Activated naive CD4-positive, alpha-beta T cell treated with anti-CD3 and anti-CD28 coated beads, Interleukin-2, amount 10 ng/mL, durations not matched to agents 7 days and 5 days (primary cell): ENCODE measurements around the gene HOOK2.
"Not testable (repeated sequence)": the region's sequence is repeated elsewhere in the genome, so short reads cannot be mapped to it uniquely, and the experiment has no call there.

Experiments
- CTCF ChIA-PET: fragments of 350-600 bp; sonication (Branson Sonifier 250); formaldehyde crosslinking; loops from one replicate; lab custom pipeline; 2021; ENCODE audit warnings: antibody characterized with exemption; lab: Charles Lee
- DNase-seq: peaks from one replicate; pipeline ENCODE4 v3.0.0-alpha.2; 2020
- H3K27ac Mint-ChIP-seq: one replicate; pipeline ENCODE4 v1.8.0; 2021; ENCODE audit warnings: mild to moderate bottlenecking, moderate library complexity, mixed read lengths
- H3K27me3 Mint-ChIP-seq: one replicate; pipeline ENCODE4 v1.8.0; 2021; ENCODE audit warnings: mild to moderate bottlenecking, mixed read lengths
- H3K36me3 Mint-ChIP-seq: one replicate; pipeline ENCODE4 v1.8.0; 2021; ENCODE audit warnings: mixed read lengths
- H3K4me1 Mint-ChIP-seq: one replicate; pipeline ENCODE4 v1.8.0; 2021; ENCODE audit warnings: mixed read lengths
- H3K4me3 Mint-ChIP-seq: one replicate; pipeline ENCODE4 v1.8.0; 2021; ENCODE audit warnings: mild to moderate bottlenecking, moderate library complexity, mixed read lengths
- H3K9me3 Mint-ChIP-seq: one replicate; pipeline ENCODE4 v1.8.0; 2021; ENCODE audit warnings: mixed read lengths

Gene HOOK2

GRCh38 chr19:12774588-12775555, at the start of gene HOOK2:
Gene HOOK2 (minus strand): TSS chr19:12775552. CDS start chr19:12775449, 103 bp downstream.
- Mint-ChIP-seq H3K4me1 (peaks cover 47% of the 10 kb centered on the region), H3K9me3 (no peaks in the 10 kb centered on the region), H3K36me3 (no peaks in the 10 kb centered on the region), H3K27me3 (peaks cover 16% of the 10 kb centered on the region), H3K4me3 (peak within 1 kb of the TSS; percentile 76), H3K27ac (peak within 1 kb of the TSS; percentile 79)
- CTCF ChIA-PET: interaction anchor here (1.9 to 30.6 kb wide), 5 partner anchors 9 to 73 kb away, joined by 7 to 706 read pairs (median 13); partner anchors contain the start of genes JUNB, PRDX2 and THSD8
- peak; percentile 65 for DNase-seq

GRCh38 chr19:12821761-12822160, 46.4 kb upstream of the HOOK2 start:
- Mint-ChIP-seq H3K27ac (no peak overlapping the region), H3K9me3 (no peaks in the 10 kb centered on the region), H3K36me3 (no peaks in the 10 kb centered on the region), H3K4me1 (peaks cover 12% of the 10 kb centered on the region), H3K27me3 (peaks cover 28% of the 10 kb centered on the region), H3K4me3 (no peak overlapping the region)
- no peak for DNase-seq
- CTCF ChIA-PET: interaction anchor here (0.7 kb wide), 1 partner anchor 48 kb away, joined by 3 read pairs; no protein-coding TSS in a partner anchor

- not testable (repeated sequence) for H3K36me3 Mint-ChIP-seq, H3K4me3 Mint-ChIP-seq, H3K27ac Mint-ChIP-seq, DNase-seq, H3K4me1 Mint-ChIP-seq, H3K27me3 Mint-ChIP-seq, H3K9me3 Mint-ChIP-seq
- CTCF ChIA-PET: interaction anchor here (1.2 kb wide), 1 partner anchor 57 kb away, joined by 3 read pairs; no protein-coding TSS in a partner anchor
These were observed 42.5 kb upstream of the HOOK2 start for GRCh38 chr19:12817810-12818209.

GRCh38 chr19:12817188-12817587, 41.8 kb upstream of the HOOK2 start:
- H3K4me1 Mint-ChIP-seq, H3K4me3 Mint-ChIP-seq, H3K27me3 Mint-ChIP-seq, H3K9me3 Mint-ChIP-seq, DNase-seq, H3K27ac Mint-ChIP-seq, CTCF ChIA-PET: not testable (repeated sequence)
- peaks cover 11% of the 10 kb centered on the region for H3K36me3 Mint-ChIP-seq

- H3K4me3 Mint-ChIP-seq: no peak overlapping the region
- CTCF ChIA-PET: no interaction called here
- no peak overlapping the region for H3K27ac Mint-ChIP-seq
- H3K4me1 Mint-ChIP-seq: no peaks in the 10 kb centered on the region
- no peaks in the 10 kb centered on the region for H3K9me3 Mint-ChIP-seq
- H3K36me3 Mint-ChIP-seq: peaks cover 11% of the 10 kb centered on the region
- no peaks in the 10 kb centered on the region for H3K27me3 Mint-ChIP-seq
- DNase-seq: no peak
These were observed 39.7 kb upstream of the HOOK2 start for GRCh38 chr19:12815088-12815487.

GRCh38 chr19:12806242-12807081, 31.1 kb upstream of the HOOK2 start, which contains the start of gene RNASEH2A:
Gene RNASEH2A (plus strand): TSS chr19:12806584. CDS start chr19:12806674, 90 bp downstream.
- CTCF ChIA-PET: interaction anchor here (0.8 to 1.6 kb wide), 6 partner anchors 10 to 49 kb away, joined by 3 to 4 read pairs (median 3); no protein-coding TSS in a partner anchor
- Mint-ChIP-seq H3K27ac (peak within 1 kb of the TSS; percentile 88), H3K27me3 (peaks cover 4% of the 10 kb centered on the region), H3K4me3 (peak within 1 kb of the TSS; percentile 94), H3K36me3 (peaks cover 15% of the 10 kb centered on the region), H3K4me1 (peaks cover 29% of the 10 kb centered on the region), H3K9me3 (no peaks in the 10 kb centered on the region)
- peak; percentile 92 for DNase-seq

- CTCF ChIA-PET: interaction anchor here (14.0 kb wide), 1 partner anchor 35 kb away, joined by 706 read pairs; the partner anchor contains the start of gene HOOK2
- DNase-seq: no peak
- Mint-ChIP-seq H3K27me3 (peaks cover 4% of the 10 kb centered on the region), H3K4me3 (no peak overlapping the region), H3K9me3 (no peaks in the 10 kb centered on the region), H3K4me1 (peaks cover 47% of the 10 kb centered on the region), H3K27ac (no peak overlapping the region), H3K36me3 (peaks cover 13% of the 10 kb centered on the region)
These were observed 28.7 kb upstream of the HOOK2 start for GRCh38 chr19:12804051-12804450.

GRCh38 chr19:12802267-12803106, 27.1 kb upstream of the HOOK2 start:
- H3K36me3 Mint-ChIP-seq: peaks cover 11% of the 10 kb centered on the region
- H3K27me3 Mint-ChIP-seq: peaks cover 4% of the 10 kb centered on the region
- peaks cover 43% of the 10 kb centered on the region for H3K4me1 Mint-ChIP-seq
- no peaks in the 10 kb centered on the region for H3K9me3 Mint-ChIP-seq
- no peak for DNase-seq
- H3K4me3 Mint-ChIP-seq: peak overlapping the region; percentile 83
- CTCF ChIA-PET: interaction anchor here (0.6 to 14.0 kb wide), 7 partner anchors 11 to 163 kb away, joined by 3 to 706 read pairs (median 4); partner anchors contain the start of genes HOOK2 and RTBDN
- H3K27ac Mint-ChIP-seq: peak overlapping the region; percentile 73

GRCh38 chr19:12801466-12802266, 26.3 kb upstream of the HOOK2 start, which contains the start of the genes PRDX2 and THSD8:
Gene PRDX2 (minus strand): TSS chr19:12801800. CDS start chr19:12801261, 539 bp downstream.
Gene THSD8 (plus strand): TSS chr19:12802069. CDS start chr19:12802072, 3 bp downstream.
- Mint-ChIP-seq H3K36me3 (peaks cover 11% of the 10 kb centered on the region), H3K4me1 (peaks cover 39% of the 10 kb centered on the region), H3K27ac (peak within 1 kb of the TSS; percentile 73), H3K27me3 (peaks cover 4% of the 10 kb centered on the region), H3K4me3 (peak within 1 kb of the TSS; percentile 83), H3K9me3 (no peaks in the 10 kb centered on the region)
- DNase-seq: peak; percentile 87
- CTCF ChIA-PET: interaction anchor here (1.2 to 14.0 kb wide), 6 partner anchors 15 to 164 kb away, joined by 3 to 706 read pairs (median 4); partner anchors contain the start of genes HOOK2 and RTBDN

- Mint-ChIP-seq H3K9me3 (no peaks in the 10 kb centered on the region), H3K27me3 (peaks cover 4% of the 10 kb centered on the region), H3K4me3 (peak overlapping the region; percentile 83), H3K27ac (peak overlapping the region; percentile 73), H3K4me1 (peaks cover 39% of the 10 kb centered on the region), H3K36me3 (peaks cover 11% of the 10 kb centered on the region)
- CTCF ChIA-PET: interaction anchor here (0.7 to 14.0 kb wide), 2 partner anchors 32 to 47 kb away, joined by 3 to 706 read pairs; partner anchors contain the start of gene HOOK2
- DNase-seq: peak; percentile 40
These were observed 25.6 kb upstream of the HOOK2 start for GRCh38 chr19:12800923-12801465.

GRCh38 chr19:12800466-12800770, 25.1 kb upstream of the HOOK2 start:
- H3K27ac Mint-ChIP-seq: peak overlapping the region; percentile 47
- peaks cover 42% of the 10 kb centered on the region for H3K4me1 Mint-ChIP-seq
- peak overlapping the region; percentile 83 for H3K4me3 Mint-ChIP-seq
- CTCF ChIA-PET: interaction anchor here (0.7 to 14.0 kb wide), 3 partner anchors 24 to 47 kb away, joined by 3 to 706 read pairs (median 3); partner anchors contain the start of gene HOOK2
- peaks cover 4% of the 10 kb centered on the region for H3K27me3 Mint-ChIP-seq
- DNase-seq: no peak
- peaks cover 11% of the 10 kb centered on the region for H3K36me3 Mint-ChIP-seq
- H3K9me3 Mint-ChIP-seq: no peaks in the 10 kb centered on the region
